Osteoblast (primary cell): Measurements from ENCODE around the gene JHY. TPM values are rescaled to one million over a fixed set of nuclear protein-coding genes. Genes with fewer than 3 reads are reported as not detected.

Source experiments
- DNase-seq: peaks from one replicate; pipeline ENCODE4 v3.0.0; 2011; ENCODE audit warnings: low spot score, mixed read lengths; ENCODE audit not compliant: insufficient read length; ENCODE audit errors: missing footprints
- H2AFZ ChIP-seq: 2 replicates; pipeline ENCODE4 v1.6.0; 2011; ENCODE audit warnings: mild to moderate bottlenecking, low read length
- H3K27ac ChIP-seq: 2 replicates; pipeline ENCODE4 v1.5.1; 2011; ENCODE audit warnings: mild to moderate bottlenecking, low read depth, low read length, moderate library complexity
- H3K27me3 ChIP-seq: 2 replicates; pipeline ENCODE4 v1.6.0; 2012; ENCODE audit warnings: mild to moderate bottlenecking, control low read depth, inconsistent platforms, low read length, moderate library complexity; ENCODE audit not compliant: insufficient read depth
- H3K36me3 ChIP-seq: 2 replicates; pipeline ENCODE4 v1.5.1; 2011; ENCODE audit warnings: mild to moderate bottlenecking, low read length, control low read depth, moderate library complexity; ENCODE audit not compliant: insufficient read depth
- H3K4me1 ChIP-seq: 2 replicates; pipeline ENCODE4 v1.5.1; 2011; ENCODE audit warnings: mild to moderate bottlenecking, low read length, control low read depth, moderate library complexity; ENCODE audit not compliant: insufficient read depth
- H3K4me2 ChIP-seq: 2 replicates; pipeline ENCODE4 v1.6.0; 2011; ENCODE audit warnings: mild to moderate bottlenecking, low read length; ENCODE audit not compliant: insufficient read depth
- H3K4me3 ChIP-seq: fragments of 200-600 bp; sonication (generic); 3 replicates; pipeline ENCODE4 v1.5.1; 2012; ENCODE audit warnings: mild to moderate bottlenecking, low read length, inconsistent platforms; ENCODE audit not compliant: insufficient read depth
- H3K79me2 ChIP-seq: 2 replicates; pipeline ENCODE4 v1.6.0; 2012; ENCODE audit warnings: mild to moderate bottlenecking, low read length, control low read depth, inconsistent platforms; ENCODE audit not compliant: insufficient read depth
- H3K9me3 ChIP-seq: 2 replicates; pipeline ENCODE4 v1.5.1; 2011; ENCODE audit warnings: low read depth, low read length, control low read depth
- H4K20me1 ChIP-seq: 2 replicates; pipeline ENCODE4 v1.6.0; 2012; ENCODE audit warnings: mild to moderate bottlenecking, low read length, control low read depth; ENCODE audit not compliant: insufficient read depth
- CTCF ChIP-seq: IDR thresholded peaks from 2 replicates; pipeline ENCODE4 v1.5.1; 2011; ENCODE audit warnings: mild to moderate bottlenecking, low read depth, low read length, moderate library complexity; ENCODE audit errors: extremely low read depth
- total RNA-seq: library from RNA; depleted of rRNA; stranded (reverse); fragments of >200 nt; gene quantifications from 2 replicates; pipeline ENCODE4 v1.2.3, GENCODE V29; 2012

The JHY gene
- total RNA-seq, 1 donor: 12.7 TPM

- H3K9me3 ChIP-seq: no peaks in the 10 kb centered on the region
- H4K20me1 ChIP-seq: peaks cover 2% of the 10 kb centered on the region
- H3K4me3 ChIP-seq: no peak overlapping the region
- H3K27ac ChIP-seq: no peak overlapping the region
- H3K27me3 ChIP-seq: peaks cover 96% of the 10 kb centered on the region
- no peaks in the 10 kb centered on the region for H3K79me2 ChIP-seq
- no peaks in the 10 kb centered on the region for H3K4me1 ChIP-seq
- no peak overlapping the region for H2AFZ ChIP-seq
- H3K4me2 ChIP-seq: no peak overlapping the region
- DNase-seq: no peak
- H3K36me3 ChIP-seq: no peaks in the 10 kb centered on the region
- no peak for TF ChIP-seq CTCF
Measured at GRCh38 chr11:122976734-122977469, 94.3 kb downstream of the JHY start.

- Histone ChIP-seq H4K20me1 (peaks cover 2% of the 10 kb centered on the region), H2AFZ (no peak overlapping the region), H3K4me2 (no peak overlapping the region), H3K27me3 (peaks cover 98% of the 10 kb centered on the region), H3K36me3 (no peaks in the 10 kb centered on the region), H3K79me2 (no peaks in the 10 kb centered on the region), H3K9me3 (no peaks in the 10 kb centered on the region), H3K27ac (no peak overlapping the region), H3K4me1 (no peaks in the 10 kb centered on the region), H3K4me3 (no peak overlapping the region)
- no peak for TF ChIP-seq CTCF
- DNase-seq: no peak
Measured at GRCh38 chr11:122977470-122978298, 95.1 kb downstream of the JHY start.

DNA sequence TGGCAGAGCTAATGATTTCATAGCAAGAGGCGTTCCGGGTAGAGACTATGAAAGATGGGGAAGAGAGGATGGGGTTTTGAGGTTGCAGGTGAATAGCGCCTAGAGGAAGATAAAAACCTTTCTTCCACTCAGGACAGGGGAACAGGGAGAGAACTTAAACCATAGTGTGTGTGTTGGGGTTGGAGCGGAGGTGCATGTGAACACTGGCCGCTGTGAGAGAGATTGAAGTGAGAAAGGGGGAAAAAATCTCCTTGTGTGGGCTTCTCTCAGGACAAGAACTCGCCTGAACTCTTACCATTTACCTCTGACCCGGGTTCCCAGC is 95.7 kb downstream of the JHY start:
- H3K4me3 ChIP-seq: no peak overlapping the region
- no peaks in the 10 kb centered on the region for H3K9me3 ChIP-seq
- H4K20me1 ChIP-seq: peaks cover 2% of the 10 kb centered on the region
- H2AFZ ChIP-seq: no peak overlapping the region
- no peak for TF ChIP-seq CTCF
- no peaks in the 10 kb centered on the region for H3K79me2 ChIP-seq
- no peak overlapping the region for H3K27ac ChIP-seq
- H3K4me2 ChIP-seq: no peak overlapping the region
- DNase-seq: no peak
- H3K36me3 ChIP-seq: no peaks in the 10 kb centered on the region
- H3K4me1 ChIP-seq: no peaks in the 10 kb centered on the region
- H3K27me3 ChIP-seq: peaks cover 99% of the 10 kb centered on the region

- H3K27ac ChIP-seq: no peak overlapping the region
- H2AFZ ChIP-seq: no peak overlapping the region
- H3K4me1 ChIP-seq: no peaks in the 10 kb centered on the region
- no peaks in the 10 kb centered on the region for H3K36me3 ChIP-seq
- H3K4me2 ChIP-seq: no peak overlapping the region
- H3K4me3 ChIP-seq: no peak overlapping the region
- no peaks in the 10 kb centered on the region for H3K9me3 ChIP-seq
- H3K27me3 ChIP-seq: peaks cover 99% of the 10 kb centered on the region
- TF ChIP-seq CTCF: no peak
- DNase-seq: no peak
- no peaks in the 10 kb centered on the region for H3K79me2 ChIP-seq
- H4K20me1 ChIP-seq: peaks cover 2% of the 10 kb centered on the region
Measured at GRCh38 chr11:122979103-122979814, 96.7 kb downstream of the JHY start.
